Measurements from ENCODE around the gene AMT. TPM values are rescaled to one million over a fixed set of nuclear protein-coding genes. Genes with fewer than 3 reads are reported as not detected.
A peak's percentile ranks its signal among the peaks of the same experiment; 100 is the strongest.
"Not testable (repeated sequence)": the region's sequence is repeated elsewhere in the genome, so short reads cannot be mapped to it uniquely, and the experiment has no call there.

The AMT gene
- polyA plus RNA-seq, 12 donors = 7.0 to 20.4 (median 11.5) TPM; not detected in 1

- DNase-seq = no peak
Measured at GRCh38 chr3:49434731-49435130, 12.5 kb upstream of the AMT start.

- DNase-seq = no peak
Measured at GRCh38 chr3:49428752-49429080, 6.4 kb upstream of the AMT start.

GRCh38 chr3:49427586-49427985, 5.3 kb upstream of the AMT start:
- no peak for DNase-seq

GRCh38 chr3:49424816-49425215, 2.5 kb upstream of the AMT start:
- no peak for DNase-seq

- DNase-seq = no peak
Measured at GRCh38 chr3:49421890-49422378, 339 bp downstream of the AMT start.

- no peak for DNase-seq
Measured at GRCh38 chr3:49417516-49418120, 4.7 kb downstream of the AMT start.

- no peak for DNase-seq
Measured at GRCh38 chr3:49416867-49417266, 5.4 kb downstream of the AMT start.

GRCh38 chr3:49415931-49416601, 6.2 kb downstream of the AMT start:
- no peak for DNase-seq

- no peak for DNase-seq
Measured at GRCh38 chr3:49414753-49415152, 7.5 kb downstream of the AMT start.

- no peak for DNase-seq
Measured at GRCh38 chr3:49413338-49413734, 8.9 kb downstream of the AMT start.

GRCh38 chr3:49412632-49413337, 9.5 kb downstream of the AMT start:
- no peak for DNase-seq

- DNase-seq = peak; percentile 100
Measured at GRCh38 chr3:49411968-49412631, 10.2 kb downstream of the AMT start, which contains the start of the genes RHOA and TCTA. Gene RHOA (minus strand): TSS chr3:49411976. CDS start chr3:49375589, 36,387 bp downstream. Gene TCTA (plus strand): TSS chr3:49412423. CDS start chr3:49412427, 4 bp downstream.

- DNase-seq = no peak
Measured at GRCh38 chr3:49411535-49411967, 10.7 kb downstream of the AMT start.

- DNase-seq = peak; percentile 26
Measured at GRCh38 chr3:49410846-49411534, 11.3 kb downstream of the AMT start.

- DNase-seq = no peak
Measured at GRCh38 chr3:49410066-49410845, 12.0 kb downstream of the AMT start.

- no peak for DNase-seq
Measured at GRCh38 chr3:49406571-49407565, 15.4 kb downstream of the AMT start.

- DNase-seq = not testable (repeated sequence)
Measured at GRCh38 chr3:49405570-49405969, 16.7 kb downstream of the AMT start.

GRCh38 chr3:49403891-49404290, 18.4 kb downstream of the AMT start:
- DNase-seq = no peak

GRCh38 chr3:49401766-49402165, 20.5 kb downstream of the AMT start:
- DNase-seq = no peak

- no peak for DNase-seq
Measured at GRCh38 chr3:49399461-49399860, 22.8 kb downstream of the AMT start.
